ENCODE results near the gene LGI4.
"Not testable (repeated sequence)": the region's sequence is repeated elsewhere in the genome, so short reads cannot be mapped to it uniquely, and the experiment has no call there.

Gene LGI4

DNA sequence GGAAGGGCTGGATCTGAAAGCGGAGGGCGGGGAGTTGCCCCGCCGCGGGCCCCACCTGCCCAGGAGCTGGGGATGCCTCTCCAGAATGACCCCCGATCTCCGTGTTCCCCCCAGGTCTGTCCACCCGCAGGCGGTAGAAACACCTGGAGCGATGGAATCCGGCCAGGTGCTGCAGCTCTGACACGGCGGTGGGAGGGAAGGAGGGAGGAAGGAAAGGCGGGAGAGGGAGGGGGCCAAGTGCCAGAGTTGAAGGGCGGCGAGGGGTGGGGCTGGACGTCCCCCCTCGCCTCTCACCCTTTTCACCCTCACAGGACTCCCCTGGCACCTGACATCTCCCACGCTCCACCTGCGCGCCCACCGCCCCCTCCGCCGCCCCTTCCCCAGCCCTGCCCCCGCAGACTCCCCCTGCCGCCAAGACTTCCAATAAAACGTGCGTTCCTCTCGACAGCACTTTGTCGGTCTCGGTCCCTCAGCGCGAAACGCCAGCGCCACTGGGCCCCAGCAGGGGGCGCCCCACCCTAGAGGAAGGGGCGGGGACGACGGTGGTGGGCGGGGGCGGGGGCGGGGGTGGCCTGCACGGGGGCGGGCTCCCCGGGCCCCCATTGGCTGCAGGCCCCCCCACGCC is 7.9 kb upstream of the LGI4 start:
- DNase-seq (ENCODE audit: low read depth in 1 of 2, low spot score in 1 of 2), result peak; percentile 39 to 50

DNA sequence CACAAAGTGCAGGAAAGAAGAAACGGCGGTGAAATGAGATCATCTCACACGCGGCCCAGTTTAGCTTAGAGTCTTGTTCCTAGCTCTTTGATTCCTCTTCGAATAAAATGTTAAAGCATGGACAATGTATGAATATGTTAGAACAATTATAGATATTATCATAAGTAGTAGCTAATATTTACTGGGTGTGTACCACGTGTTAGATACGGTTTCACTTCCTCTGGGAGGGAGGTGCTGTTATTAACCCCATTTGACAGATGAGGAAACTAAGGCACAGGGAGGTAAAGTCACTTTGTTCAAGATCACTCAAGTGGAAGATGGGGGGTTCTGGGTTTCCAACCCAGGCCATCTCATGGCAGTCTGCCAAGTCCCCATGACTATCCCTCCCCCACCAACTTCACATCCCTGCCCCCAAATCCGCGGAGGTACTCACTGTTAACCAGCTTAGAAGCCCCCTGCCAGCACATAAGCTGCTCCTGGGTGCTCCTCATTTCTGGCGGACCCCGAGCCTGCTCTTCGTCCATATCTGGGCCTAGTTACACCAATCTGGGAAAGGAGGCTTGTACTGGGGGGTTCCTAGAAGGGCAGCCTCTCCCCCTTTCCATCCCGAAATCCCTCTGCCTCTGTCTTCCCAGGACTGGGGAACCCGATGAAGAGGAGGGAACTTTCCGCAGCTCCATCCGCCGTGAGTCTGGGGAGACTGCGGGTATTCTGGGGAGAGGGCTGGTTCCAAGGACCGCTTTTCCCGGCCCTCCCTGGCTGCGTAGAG is 7.2 kb upstream of the LGI4 start:
- DNase-seq (ENCODE audit: low read depth in 1 of 2, low spot score in 1 of 2), result no peak

DNA sequence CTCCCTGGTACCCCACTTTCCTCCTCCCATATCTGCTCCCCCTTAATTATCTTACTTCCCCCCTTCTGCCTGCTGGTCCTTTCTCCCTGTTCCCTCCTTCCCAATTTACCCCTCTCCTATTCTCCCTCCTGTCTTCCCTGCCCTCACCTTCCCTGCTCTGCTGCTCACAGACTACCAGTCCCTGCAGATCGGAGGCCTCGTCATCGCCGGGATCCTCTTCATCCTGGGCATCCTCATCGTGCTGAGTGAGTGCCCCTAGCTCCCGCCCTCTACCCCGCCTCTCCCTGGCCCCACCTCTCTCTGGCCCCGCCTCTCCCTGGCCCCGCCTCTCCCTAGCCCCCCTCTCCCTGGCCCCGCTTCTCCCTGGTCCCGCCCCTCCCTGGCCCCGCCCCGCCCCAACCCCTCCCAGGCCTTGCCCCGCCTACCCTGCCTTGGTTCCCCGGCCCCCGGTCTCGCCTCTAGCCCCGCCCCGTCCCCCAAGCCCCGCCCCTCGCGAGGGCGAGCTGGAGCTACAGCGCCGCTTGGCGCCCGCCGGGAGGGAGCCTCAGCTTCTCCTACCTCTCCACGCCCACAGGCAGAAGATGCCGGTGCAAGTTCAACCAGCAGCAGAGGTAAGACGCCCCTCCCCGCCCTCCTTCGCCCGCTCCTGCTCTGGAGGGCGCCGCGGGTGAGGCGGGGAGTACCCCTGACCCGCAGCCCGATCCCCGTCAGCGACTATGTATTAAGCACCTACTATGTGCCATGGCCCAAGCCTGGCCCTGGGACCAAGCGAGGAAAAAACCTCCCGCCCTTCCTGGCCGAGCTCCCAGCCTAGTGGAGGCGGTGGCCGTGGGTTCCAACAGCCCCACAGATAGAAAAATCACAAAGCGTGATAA is 6.3 kb upstream of the LGI4 start:
- peak; percentile 94 to 95 for DNase-seq (ENCODE audit: low read depth in 1 of 2, low spot score in 1 of 2)

DNA sequence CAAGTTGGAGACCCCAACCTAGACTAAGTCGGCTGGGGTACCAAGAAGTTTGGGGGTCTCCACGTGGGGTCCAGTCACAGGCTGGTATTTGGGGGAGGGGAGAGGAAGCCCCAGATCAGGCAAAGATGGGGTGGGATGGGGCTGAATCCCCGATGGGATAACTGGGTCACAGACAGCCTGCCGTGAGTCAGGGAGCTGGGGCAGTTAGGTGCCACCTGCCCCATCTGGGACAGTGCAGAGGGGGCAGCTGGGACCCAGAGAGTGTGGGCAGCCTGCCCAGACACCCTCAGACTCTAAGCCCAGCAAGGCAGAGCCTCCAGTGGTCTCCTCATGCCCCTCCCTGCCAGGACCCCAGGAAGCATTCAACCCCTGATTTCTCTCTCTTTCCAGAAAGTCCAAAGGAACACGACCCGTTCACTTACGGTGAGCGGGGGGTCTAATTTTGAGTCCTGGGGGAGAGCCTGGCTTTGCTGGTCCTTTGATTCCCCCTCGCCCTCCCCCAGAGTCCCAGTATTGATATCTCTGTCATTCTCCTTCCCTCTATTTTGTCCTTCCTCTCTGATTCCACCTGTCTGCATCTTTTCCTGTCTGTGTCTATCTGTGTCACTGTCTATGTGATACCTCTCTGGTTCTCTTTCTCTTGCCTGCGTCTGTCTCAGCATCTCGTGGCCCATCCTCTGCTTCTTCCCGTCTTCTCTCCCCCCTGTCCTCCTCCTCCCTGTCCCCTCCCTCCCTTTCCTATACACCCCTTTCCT is 5.5 kb upstream of the LGI4 start:
- DNase-seq (ENCODE audit: low read depth in 1 of 2, low spot score in 1 of 2), result no peak

DNA sequence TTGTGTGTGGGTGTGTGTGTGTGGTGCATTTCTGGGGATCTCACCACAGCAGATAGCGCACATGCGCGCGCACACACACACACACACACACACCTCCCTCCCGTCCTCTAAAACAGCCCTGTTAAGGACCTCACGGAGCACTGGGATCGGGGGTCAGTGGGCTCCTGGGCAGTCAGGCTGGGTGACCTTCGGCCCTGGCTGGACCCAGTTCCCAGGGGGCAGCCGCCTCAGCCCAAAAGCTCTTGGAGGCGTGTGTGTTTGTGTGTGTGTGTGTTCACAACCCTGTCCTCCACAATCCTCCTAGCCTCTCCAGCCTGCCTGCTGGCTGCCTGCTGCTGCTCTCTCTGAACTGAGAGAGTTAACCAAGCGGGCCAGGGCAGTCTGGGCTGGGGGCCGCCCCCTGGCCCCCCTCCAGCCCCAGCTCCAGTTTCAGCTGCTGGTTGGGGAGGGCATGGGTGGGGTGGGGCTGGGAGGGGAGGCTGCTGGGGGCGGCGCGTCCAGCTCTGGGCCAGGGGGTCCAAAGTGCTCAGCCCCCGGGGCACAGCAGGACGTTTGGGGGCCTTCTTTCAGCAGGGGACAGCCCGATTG is 3.5 kb upstream of the LGI4 start, which contains the start of gene FXYD1:
FXYD1 (plus strand) TSS at position 520 of the 588 bp plus-strand sequence. CDS start 1,256 bp downstream, outside the sequence.
- no peak for DNase-seq (ENCODE audit: low read depth in 1 of 2, low spot score in 1 of 2)

DNA sequence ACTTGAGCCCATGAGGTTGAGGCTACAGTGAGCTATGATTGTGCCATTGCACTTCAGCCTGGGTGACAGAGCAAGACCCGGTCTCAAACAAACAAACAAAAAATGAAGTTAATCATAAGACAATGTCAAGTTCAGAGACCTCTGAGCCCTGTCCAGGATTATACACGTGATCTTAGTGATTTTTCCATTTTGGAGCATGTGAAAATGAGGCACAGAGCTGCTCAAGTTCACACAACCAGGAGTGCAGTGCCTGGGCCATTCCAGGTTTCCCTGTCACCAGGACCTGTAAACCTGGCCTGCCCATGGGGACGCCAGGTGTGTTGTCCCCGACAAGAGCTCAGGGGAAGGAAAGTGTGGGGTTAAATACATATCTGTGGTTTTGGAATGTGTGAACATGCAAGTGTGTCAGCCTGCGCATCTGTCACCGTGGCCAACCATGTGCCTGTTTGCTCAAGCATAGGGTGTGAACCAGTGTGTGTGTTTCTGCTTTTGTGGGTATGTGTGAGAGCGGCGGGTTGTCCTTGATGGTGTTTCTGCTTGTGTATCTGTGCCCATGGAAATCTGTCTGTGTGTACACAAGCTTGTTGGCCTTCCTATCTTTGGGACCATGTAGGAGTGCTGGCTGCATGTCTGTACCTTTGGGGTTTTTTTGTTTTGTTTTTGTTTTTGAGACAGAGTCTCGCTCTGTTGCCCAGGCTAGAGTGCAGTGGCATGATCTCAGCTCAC is 2.3 kb upstream of the LGI4 start:
- no peak for DNase-seq (ENCODE audit: low read depth in 1 of 2, low spot score in 1 of 2)

DNA sequence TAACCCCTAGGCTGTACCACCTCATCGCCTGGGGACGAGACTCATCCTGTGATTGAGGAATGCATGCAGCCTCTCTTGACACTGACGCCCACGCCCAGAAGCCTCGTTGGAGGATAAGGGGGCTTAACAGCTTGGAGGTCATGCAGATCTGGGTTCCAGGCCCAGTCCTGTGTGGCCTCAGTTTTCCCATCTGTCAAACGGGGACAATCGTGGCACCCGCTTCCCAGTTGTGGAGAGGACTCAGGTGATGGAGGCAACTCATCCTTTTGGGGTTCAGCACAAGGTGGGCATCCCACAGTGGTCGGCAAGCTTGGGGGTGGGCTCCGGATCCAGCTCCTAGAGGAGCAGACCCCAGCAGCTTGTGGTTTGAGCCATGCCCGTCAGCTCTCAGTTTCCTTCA is 1.4 kb upstream of the LGI4 start:
- DNase-seq (ENCODE audit: low read depth in 1 of 2, low spot score in 1 of 2), result no peak

DNA sequence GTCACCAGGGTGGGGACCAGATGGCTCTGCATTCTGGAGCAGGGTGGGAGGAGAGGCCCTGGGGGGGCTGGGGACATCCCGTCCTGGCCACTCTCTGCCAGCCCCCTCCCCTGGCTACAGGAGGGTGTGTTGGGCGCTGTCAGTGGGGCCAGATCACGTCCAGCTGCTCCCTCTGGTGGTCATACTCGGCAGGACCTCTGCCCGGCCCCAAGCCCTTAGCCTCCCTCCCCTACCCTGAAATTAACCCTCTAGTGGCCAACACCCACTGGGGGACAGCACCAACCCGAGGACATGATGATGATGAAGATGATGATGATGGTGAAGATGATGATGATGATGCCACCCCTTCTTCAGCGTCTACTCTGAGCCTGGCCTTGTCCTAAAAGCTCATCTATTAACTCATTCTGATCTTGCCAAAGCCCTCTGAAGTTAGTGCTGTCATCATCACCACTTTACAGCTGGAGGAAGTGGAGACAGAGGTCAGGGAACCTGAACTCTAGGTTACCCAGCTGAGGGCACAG is 590 bp upstream of the LGI4 start:
- DNase-seq (ENCODE audit: low read depth in 1 of 2, low spot score in 1 of 2), result peak; percentile 50 to 52

DNA sequence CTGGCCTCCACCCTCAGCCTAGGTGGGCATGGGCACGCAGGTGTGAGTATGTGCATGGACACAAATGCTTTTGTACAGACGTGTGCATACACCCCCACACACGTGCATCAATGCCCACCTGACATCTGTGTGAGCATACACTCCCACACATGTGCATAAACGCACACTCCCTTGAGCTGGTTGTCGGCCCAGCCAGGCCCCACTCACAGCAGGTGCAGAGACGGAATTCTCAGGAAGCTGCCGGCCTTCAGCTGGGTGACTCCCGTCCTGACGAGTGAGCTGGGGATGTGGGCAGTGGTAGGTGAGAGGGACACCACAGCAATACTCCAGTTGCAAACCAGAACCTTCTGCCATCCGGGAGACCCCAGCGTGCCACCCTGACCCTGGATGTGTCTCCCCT is 1.0 kb downstream of the LGI4 start:
- DNase-seq (ENCODE audit: low read depth in 1 of 2, low spot score in 1 of 2), result no peak

DNA sequence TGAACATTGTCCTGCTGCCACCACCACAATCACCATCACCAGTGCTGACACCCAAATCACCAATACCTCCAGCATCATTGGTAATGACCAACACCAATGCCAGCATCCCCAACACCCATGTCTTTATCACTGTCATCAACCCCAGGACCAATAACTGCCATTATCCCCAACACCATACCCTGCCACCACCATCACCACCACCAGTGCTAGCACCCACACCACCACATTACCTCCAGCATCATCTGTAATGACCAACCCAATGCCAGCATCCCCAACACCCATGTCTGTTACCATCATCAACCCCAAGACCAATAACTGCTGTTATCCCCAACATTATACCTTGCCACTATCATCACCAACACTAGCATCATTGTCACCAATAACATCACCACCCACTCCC is 2.6 kb downstream of the LGI4 start:
- no peak for DNase-seq (ENCODE audit: low read depth in 1 of 2, low spot score in 1 of 2)

DNA sequence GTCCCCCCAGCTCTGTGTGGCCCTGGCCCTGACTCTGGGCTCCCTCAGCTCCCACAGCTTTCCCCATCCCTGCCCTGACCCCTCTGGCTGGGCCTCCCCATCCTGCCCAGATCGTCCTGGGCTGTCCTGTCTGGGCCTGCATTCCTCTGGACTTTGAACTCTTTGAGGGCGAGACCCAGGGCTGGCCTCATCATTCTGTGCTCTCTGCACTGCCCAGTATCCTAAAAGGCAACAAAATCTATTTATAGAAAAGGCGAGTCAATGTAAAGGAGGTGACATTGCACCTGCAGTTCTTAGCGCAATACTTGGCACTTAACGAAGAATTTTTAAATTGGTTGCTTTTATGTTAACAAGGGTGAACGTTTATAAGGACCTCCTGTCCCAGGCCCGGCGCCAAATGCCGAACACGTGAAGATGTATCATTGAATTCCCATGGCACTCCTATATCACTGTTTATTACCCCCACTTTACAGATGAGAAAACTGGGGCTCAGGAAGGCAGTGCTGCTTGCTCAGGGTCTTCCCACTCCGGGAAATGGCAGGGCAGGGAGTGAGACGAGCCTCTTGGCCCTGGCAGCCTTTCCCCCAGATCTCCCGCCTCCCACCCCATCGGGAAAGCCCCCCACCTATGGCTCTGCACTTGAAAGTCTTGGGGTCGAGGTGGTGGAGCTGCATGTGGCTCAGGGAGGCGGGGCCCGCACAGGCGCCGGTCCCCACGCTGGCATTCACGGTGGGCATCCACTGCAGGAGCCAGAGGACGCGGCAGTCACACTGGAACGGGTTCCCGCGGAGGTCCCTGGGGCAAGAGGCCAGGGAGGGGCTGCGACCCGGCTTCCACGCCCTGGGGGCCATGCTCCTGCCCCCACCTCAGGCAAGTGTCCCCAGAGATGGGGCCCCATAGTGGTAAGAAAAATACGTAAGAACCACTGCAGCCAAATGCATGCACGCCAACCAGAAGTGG is 3.8 kb downstream of the LGI4 start:
- no peak for DNase-seq (ENCODE audit: low read depth in 1 of 2, low spot score in 1 of 2)

DNA sequence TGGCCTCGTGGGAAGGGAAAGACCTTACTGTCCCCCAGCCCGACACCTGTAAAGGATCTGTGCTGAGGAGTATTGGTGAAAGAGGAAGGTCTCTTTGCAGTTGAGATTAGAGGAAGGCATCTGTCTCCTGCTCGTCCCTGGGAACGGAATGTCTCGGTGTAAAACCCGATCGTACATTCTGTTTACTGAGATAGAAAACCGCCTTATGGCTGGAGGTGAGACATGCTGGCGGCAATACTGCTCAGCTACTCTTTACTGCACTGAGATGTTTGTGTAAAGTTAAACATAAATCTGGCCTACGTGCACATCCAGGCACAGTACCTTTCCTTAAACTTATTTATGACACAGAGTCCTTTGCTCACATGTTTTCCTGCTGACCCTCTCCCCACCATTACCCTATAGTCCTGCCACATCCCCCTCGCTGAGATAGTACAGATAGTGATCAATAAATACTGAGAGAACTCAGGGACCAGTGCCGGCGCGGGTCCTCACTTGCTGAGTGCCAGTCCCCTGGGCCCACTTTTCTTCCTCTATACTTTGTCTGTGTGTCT is 5.1 kb downstream of the LGI4 start:
- DNase-seq (ENCODE audit: low read depth in 1 of 2, low spot score in 1 of 2), result not testable (repeated sequence)

DNA sequence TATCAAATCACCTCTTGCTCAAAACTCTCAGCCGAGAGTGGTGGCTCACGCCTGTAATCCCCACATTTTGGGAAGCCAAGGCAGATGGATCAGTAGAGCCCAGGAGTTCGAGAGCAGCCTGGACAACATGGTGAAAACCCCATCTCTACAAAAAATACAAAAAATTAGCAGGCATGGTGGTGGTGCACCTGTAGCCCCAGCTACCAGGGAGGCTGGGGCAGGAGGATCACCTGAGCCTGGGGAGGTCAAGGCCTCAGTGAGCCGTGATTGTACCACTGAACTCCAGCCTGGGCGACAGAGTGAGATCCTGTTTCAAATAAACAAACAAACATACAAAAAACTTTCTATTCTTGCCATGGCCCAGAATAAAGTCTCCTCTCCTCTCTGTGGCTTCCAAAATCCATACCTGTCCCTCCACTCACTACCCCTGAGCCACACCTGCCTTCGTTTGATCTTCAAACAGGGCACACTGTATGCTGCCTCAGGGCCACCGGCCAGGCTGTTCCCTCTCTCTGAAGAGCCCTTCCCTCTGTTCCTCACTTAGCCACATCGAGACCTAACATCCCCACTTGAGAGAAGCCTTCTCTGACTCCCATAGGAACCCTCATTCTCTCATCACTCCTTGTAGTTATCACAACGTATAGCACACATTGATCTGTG is 6.3 kb downstream of the LGI4 start:
- DNase-seq (ENCODE audit: low read depth in 1 of 2, low spot score in 1 of 2), result no peak

DNA sequence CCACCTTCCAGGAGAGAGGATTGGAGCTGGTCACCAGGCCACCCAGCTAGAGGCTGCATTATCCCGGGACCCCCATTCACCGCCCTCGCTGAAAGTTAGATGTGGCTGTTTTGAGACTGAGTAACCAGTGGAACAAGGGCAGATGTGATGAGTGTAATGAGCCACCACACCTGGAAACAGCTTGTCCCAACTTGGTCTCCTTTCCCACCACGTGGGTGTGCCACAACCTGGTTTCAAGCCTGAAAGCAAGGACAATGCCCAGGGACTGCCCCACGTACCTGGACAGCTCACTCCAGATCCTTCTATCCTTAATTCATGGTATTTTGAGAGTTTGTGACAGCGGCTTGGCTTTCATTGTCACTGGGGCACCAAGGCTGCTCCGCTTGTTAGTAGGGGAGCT is 7.0 kb downstream of the LGI4 start:
- DNase-seq (ENCODE audit: low read depth in 1 of 2, low spot score in 1 of 2), result no peak

DNA sequence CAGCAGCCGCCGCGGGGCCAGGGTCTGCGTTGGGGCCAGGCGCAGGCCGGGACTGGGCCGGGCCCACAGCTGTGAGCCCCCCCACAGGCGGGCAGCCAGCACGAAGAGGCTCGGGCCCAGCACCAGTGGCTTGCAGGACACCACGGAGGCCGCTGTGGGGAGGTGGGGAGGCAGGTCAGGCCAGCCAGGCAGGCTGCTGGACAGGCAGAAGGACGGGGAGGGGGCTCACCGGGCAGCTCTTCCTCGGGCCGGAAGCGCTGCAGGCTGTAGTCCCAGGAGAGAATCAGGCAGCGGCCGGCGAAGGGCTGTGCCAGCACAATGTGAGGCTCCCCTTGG is 8.3 kb downstream of the LGI4 start:
- no peak for DNase-seq (ENCODE audit: low read depth in 1 of 2, low spot score in 1 of 2)

DNA sequence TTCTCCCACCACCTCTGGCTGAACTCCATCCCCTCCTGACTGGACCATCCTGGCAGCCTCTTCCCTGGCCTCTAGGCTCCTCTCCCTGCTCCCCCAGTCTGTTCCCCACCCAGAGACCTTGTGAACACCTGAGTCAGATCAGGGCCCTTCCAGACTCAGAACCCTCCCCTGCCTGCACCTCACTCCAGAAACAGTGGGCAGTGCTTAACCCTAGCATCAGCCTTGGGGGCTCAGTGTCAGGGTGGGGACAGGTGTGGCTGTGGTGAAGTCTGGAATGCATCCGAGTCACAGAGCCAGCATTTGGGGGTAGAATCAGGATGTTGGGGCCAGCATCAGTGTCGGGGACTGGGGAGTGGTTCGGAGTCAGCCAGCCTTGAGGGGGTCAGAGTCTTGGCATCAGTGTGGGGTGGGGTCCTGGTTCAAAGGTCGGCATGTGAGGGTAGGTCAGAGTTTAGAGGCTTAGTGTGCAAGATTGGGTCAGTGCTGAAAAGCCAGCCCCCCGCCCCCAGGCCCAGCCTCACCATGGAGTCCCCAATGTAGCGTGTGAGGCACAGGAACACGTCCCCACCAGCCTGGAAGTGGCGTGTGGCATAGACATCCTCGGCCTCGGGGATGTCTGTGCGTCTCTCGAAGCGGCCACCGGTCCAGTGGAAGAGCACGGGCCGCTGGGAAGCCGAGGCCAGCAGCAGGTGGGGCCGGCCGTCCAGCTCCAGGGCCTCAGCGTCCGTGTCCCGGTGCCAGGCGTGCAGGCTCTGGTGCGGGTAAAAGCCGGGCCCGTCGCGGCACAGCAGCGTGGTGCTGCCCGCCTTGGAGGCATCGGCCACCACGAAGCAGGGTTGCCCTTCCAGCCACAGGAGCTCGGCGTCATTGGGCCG is 8.9 kb downstream of the LGI4 start:
- no peak for DNase-seq (ENCODE audit: low read depth in 1 of 2, low spot score in 1 of 2)

DNA sequence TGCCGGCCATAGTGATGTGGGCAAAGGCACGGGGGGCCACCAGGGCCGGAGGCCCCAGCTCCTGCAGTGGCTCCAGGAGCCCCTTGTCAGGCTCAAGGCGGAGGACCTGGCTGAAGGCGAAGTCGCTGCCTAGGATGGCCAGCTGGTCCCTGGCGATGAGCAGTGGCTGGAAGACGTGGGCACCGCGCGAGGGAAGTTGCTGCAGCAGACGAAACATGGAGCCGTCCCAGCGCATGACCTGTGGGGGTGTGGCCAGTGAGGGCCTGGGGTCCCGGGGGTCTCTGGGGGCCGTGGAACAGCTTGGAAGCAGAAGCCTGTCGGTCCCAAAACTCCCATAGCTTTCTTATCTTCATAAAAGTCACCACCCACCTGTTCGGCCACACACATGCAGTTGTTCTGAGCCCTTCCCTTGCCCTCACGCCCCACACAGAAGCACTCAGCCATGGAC is 9.6 kb downstream of the LGI4 start:
- no peak for DNase-seq (ENCODE audit: low read depth in 1 of 2, low spot score in 1 of 2)

Data from activated CD4-positive, alpha-beta T cell treated with anti-CD3 and anti-CD28 coated beads, Interleukin-2, amount 50 U/mL, for 24 hours (primary cell).